ENCODE data around the gene THBD.

Gene THBD

GRCh38 chr20:23096097-23096496, 46.6 kb upstream of the THBD start:
- no peak for ATAC-seq
- TF ChIP-seq CSDC2 (CRISPR knock-in tag; IDR thresholded peaks at IDR 0.05) (no peak), ZFP3 (CRISPR knock-in tag; IDR thresholded peaks at IDR 0.05) (no peak), ZC3H10 (CRISPR knock-in tag; IDR thresholded peaks at IDR 0.05) (no peak), CREB5 (CRISPR knock-in tag; IDR thresholded peaks at IDR 0.05; ENCODE audit: low read depth) (no peak), ZNF565 (CRISPR knock-in tag; conservative IDR thresholded peaks at IDR 0.05; ENCODE audit: low read depth) (no peak), GLIS3 (CRISPR knock-in tag; IDR thresholded peaks at IDR 0.05) (no peak), PPARA (CRISPR knock-in tag; IDR thresholded peaks at IDR 0.05; ENCODE audit: borderline replicate concordance) (no peak), ESRRG (CRISPR knock-in tag; IDR thresholded peaks at IDR 0.05) (no peak), ZFP30 (CRISPR knock-in tag; IDR thresholded peaks at IDR 0.05) (no peak), BACH2 (CRISPR knock-in tag; IDR thresholded peaks at IDR 0.05; ENCODE audit: borderline replicate concordance) (no peak), POU6F1 (CRISPR knock-in tag; IDR thresholded peaks at IDR 0.05; ENCODE audit: borderline replicate concordance, low read depth) (no peak), TCF4 (CRISPR knock-in tag; IDR thresholded peaks at IDR 0.05; ENCODE audit: borderline replicate concordance) (no peak), PATZ1 (CRISPR knock-in tag; IDR thresholded peaks at IDR 0.05; ENCODE audit: borderline replicate concordance) (no peak), ISL1 (CRISPR knock-in tag; IDR thresholded peaks at IDR 0.05) (no peak), SNAI2 (CRISPR knock-in tag; IDR thresholded peaks at IDR 0.05) (no peak), TSHZ2 (CRISPR knock-in tag; IDR thresholded peaks at IDR 0.05) (no peak), ARNTL (CRISPR knock-in tag; IDR thresholded peaks at IDR 0.05; ENCODE audit: borderline replicate concordance, low read depth) (no peak), OSR1 (CRISPR knock-in tag; IDR thresholded peaks at IDR 0.05) (no peak), TOX (CRISPR knock-in tag; IDR thresholded peaks at IDR 0.05; ENCODE audit: borderline replicate concordance) (no peak)

- TF ChIP-seq ZNF565 (CRISPR knock-in tag; conservative IDR thresholded peaks at IDR 0.05; ENCODE audit: low read depth) (no peak), BACH2 (CRISPR knock-in tag; IDR thresholded peaks at IDR 0.05; ENCODE audit: borderline replicate concordance) (no peak), ARNTL (CRISPR knock-in tag; IDR thresholded peaks at IDR 0.05; ENCODE audit: borderline replicate concordance, low read depth) (no peak), OSR1 (CRISPR knock-in tag; IDR thresholded peaks at IDR 0.05) (no peak), TSHZ2 (CRISPR knock-in tag; IDR thresholded peaks at IDR 0.05) (no peak), SNAI2 (CRISPR knock-in tag; IDR thresholded peaks at IDR 0.05) (no peak), PATZ1 (CRISPR knock-in tag; IDR thresholded peaks at IDR 0.05; ENCODE audit: borderline replicate concordance) (no peak), TOX (CRISPR knock-in tag; IDR thresholded peaks at IDR 0.05; ENCODE audit: borderline replicate concordance) (no peak), POU6F1 (CRISPR knock-in tag; IDR thresholded peaks at IDR 0.05; ENCODE audit: borderline replicate concordance, low read depth) (no peak), CSDC2 (CRISPR knock-in tag; IDR thresholded peaks at IDR 0.05) (no peak), ZNF8 (CRISPR knock-in tag; IDR thresholded peaks at IDR 0.05) (no peak), CREB5 (CRISPR knock-in tag; IDR thresholded peaks at IDR 0.05; ENCODE audit: low read depth) (no peak), ISL1 (CRISPR knock-in tag; IDR thresholded peaks at IDR 0.05) (no peak), PPARA (CRISPR knock-in tag; IDR thresholded peaks at IDR 0.05; ENCODE audit: borderline replicate concordance) (no peak)
- no peak for ATAC-seq
Measured at GRCh38 chr20:23095499-23095898, 46.0 kb upstream of the THBD start.

Data from SK-N-SH treated with all-trans-retinoic acid at 6 μM for 48 hours (cell line).